Stimulated activated CD8-positive, alpha-beta memory T cell treated with anti-CD3 and anti-CD28 coated beads, Interleukin-4, amount 100 ng/mL, for 24 hours (primary cell): ENCODE results near the gene SCT.

Experiments used
- DNase-seq: peaks from one replicate; pipeline ENCODE4 v3.0.0-alpha.2; 2020; ENCODE audit warnings: low read depth

SCT gene

GRCh38 chr11:586376-587316 lies 40.3 kb downstream of the SCT start:
- DNase-seq = no peak

DNA sequence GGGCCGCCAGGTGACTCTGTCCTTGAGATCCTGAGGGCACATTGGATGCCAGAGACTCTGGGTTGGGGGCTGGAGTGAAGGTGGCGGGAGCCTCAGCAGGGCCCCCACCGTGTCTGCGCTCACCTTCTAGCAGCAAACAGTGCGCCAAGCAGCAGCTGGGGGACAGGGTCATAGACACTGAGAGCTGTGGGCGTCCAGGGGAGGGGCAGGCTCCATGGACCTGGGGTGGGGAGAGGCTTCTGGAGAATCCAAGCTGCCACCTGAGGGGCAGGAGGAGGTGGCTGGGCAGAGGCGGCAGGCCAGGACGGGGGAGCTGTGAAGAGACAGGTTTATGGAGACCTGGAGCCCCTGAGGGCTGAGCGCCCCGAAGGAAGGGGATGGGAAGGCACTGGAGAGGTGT lies 42.7 kb downstream of the SCT start:
- no peak for DNase-seq

DNA sequence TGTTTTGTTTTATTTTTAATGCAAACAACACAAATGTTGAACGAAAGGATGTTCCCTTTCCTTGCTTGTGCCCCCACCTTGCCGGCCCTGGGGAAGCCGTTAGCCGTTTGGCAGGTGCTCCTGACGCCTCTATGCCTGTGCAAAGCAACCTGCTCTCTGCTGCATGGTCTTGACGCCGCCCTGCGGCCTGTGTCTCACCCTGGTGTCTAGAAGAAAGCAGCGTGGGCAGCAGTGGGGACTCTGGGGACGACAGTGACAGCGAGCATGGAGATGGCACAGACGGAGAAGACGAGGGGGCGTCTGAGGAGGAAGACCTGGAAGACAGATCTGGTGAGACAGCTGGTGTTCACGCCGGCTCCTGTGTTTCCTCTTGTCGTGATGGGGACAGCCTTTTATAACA lies 45.2 kb downstream of the SCT start:
- no peak for DNase-seq

GRCh38 chr11:581342-581741 lies 45.6 kb downstream of the SCT start:
- no peak for DNase-seq

- no peak for DNase-seq
Observed at GRCh38 chr11:579830-580601, 47.0 kb downstream of the SCT start.

DNA sequence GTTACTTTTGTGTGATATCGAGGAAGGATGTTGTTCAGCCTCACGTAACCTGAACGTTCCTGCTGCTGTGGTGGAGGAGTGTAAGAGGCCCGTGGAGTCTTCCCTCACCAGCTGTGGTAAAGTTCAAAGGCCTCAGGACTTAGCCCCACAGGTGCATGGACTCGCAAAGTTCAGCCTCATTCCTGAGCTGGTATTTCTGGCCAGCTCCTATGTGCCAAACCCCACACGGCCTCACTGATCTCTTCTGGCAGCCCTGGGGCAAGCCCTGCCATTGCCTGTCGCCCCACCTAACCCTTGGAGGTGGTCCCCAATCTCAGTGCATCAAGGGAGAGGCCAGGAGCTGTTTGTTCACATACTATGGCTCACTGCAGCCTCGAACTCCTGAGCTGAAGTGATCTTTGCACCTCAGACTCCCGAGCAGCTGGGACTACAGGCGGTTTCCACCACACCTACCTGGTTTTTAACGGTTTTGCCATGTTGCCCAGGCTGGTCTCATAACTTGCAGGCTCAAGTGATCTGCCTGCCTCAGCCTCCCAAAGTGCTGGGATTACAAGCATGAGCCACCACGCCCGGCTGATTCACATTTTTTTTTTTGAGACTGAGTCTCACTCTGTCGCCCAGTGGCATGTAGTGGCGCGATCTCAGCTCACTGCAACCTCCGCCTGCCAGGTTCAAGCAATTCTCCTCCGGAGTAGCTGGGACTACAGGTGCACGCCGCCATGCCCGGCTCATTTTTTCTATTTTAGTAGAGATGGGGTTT lies 48.5 kb downstream of the SCT start:
- no peak for DNase-seq

DNA sequence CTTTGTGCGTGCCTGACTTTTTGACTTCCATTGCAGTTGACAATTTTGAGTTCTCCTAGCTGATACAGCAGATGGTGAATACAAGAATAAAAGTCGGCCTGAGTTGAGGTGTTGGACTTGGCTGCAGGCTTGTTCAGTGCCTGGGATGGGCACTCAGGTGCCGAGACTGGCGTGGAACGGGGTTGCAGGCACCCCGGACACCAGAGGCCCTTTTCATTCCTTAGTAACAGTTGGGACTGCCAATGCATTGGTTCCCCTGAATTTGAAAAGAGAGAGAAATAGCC lies 49.4 kb downstream of the SCT start:
- DNase-seq = no peak

DNA sequence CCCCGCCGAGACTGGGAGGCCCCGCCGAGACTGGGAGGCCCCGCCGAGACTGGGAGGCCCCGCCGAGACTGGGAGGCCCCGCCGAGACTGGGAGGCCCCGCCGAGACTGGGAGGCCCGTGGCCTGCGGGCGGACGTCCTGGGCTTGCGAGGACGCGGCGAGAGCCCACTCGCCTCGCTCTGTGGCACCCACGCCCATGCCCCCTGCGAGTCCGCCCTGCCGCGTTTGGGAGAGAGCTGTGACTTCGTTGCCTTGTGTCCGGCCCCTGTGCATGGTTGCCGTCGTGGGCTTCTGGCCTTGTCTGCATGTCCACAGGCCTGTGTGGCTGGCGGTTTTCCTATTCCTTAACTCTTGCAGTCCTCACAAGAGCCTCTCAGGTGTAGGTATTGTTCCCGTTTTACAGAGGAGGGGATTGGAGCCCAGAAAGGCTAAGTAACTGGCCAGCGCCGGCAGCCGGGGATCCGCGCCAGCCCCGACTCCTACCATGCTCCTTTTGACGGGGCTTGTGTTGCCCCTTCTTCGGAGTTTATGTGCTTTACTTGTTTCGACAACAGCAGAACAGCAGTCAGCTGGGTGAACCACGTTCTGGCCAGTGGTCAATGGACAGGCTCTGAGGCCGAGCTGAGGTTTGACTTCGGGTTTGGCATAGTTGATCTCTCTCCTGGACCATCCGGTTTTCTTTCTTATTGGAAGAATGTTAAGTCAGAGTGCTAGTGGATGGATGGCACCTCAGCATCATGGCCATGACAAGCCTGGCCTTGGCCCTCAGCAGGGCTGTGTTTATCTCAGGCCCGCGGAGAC lies 50.0 kb downstream of the SCT start:
- no peak for DNase-seq
